HUES6 (cell line): ENCODE results near the gene PEBP1.
A peak's percentile ranks its signal among the peaks of the same experiment; 100 is the strongest.

ENCODE experiments used
- H3K27ac ChIP-seq: 2 replicates; pipeline ENCODE4 v1.7.0; 2013; ENCODE audit warnings: low read depth, mild to moderate bottlenecking, low read length, inconsistent platforms
- H3K27me3 ChIP-seq: 2 replicates; pipeline ENCODE4 v1.6.1; 2013; ENCODE audit warnings: low read length; ENCODE audit not compliant: control insufficient read depth, insufficient read depth
- H3K36me3 ChIP-seq: 2 replicates; pipeline ENCODE4 v1.6.1; 2013; ENCODE audit warnings: low read length; ENCODE audit not compliant: control insufficient read depth, insufficient read depth
- H3K4me1 ChIP-seq: 2 replicates; pipeline ENCODE4 v1.6.1; 2013; ENCODE audit warnings: low read length; ENCODE audit not compliant: control insufficient read depth, insufficient read depth
- H3K4me3 ChIP-seq: 2 replicates; pipeline ENCODE4 v1.5.1; 2013; ENCODE audit warnings: low read depth, low read length
- H3K9ac ChIP-seq: one replicate; pipeline ENCODE4 v1.6.1; 2013; ENCODE audit warnings: mild to moderate bottlenecking, low read length
- H3K9me3 ChIP-seq: 2 replicates; pipeline ENCODE4 v1.6.1; 2013; ENCODE audit warnings: low read depth, low read length; ENCODE audit not compliant: control insufficient read depth, insufficient read depth

Gene PEBP1

GRCh38 chr12:118135788-118136558, at the start of gene PEBP1:
PEBP1 (plus strand) TSS chr12:118136124; CDS start chr12:118136210, 86 bp downstream.
- H3K4me1 ChIP-seq, result peaks cover 3% of the 10 kb centered on the region; the same call in 1 of the 2 replicates
- peak within 1 kb of the TSS; percentile 95 for H3K27ac ChIP-seq
- H3K27me3 ChIP-seq, result no peaks in the 10 kb centered on the region
- peak within 1 kb of the TSS; percentile 97 for H3K4me3 ChIP-seq
- H3K9ac ChIP-seq, result peak within 1 kb of the TSS; percentile 94
- H3K36me3 ChIP-seq, result peaks cover 40% of the 10 kb centered on the region
- no peaks in the 10 kb centered on the region for H3K9me3 ChIP-seq

GRCh38 chr12:118089782-118090181, 46.1 kb upstream of the PEBP1 start:
- Histone ChIP-seq H3K4me3 (no peak overlapping the region), H3K9ac (no peak overlapping the region)

GRCh38 chr12:118094039-118094438, 41.9 kb upstream of the PEBP1 start:
- no peaks in the 10 kb centered on the region for H3K9me3 ChIP-seq
- peaks cover 7% of the 10 kb centered on the region for H3K4me1 ChIP-seq
- H3K9ac ChIP-seq, result no peak overlapping the region
- peaks cover 56% of the 10 kb centered on the region for H3K36me3 ChIP-seq
- no peak overlapping the region for H3K27ac ChIP-seq
- H3K4me3 ChIP-seq, result no peak overlapping the region
- H3K27me3 ChIP-seq, result no peaks in the 10 kb centered on the region

More at GRCh38 chr12:118089782-118090181, 46.1 kb upstream of the PEBP1 start:
- H3K36me3 ChIP-seq, result peaks cover 72% of the 10 kb centered on the region
- no peaks in the 10 kb centered on the region for H3K9me3 ChIP-seq
- 0 out of 2 replicates have a peak, but pooled peaks cover 3% of the 10 kb centered on the region for H3K4me1 ChIP-seq
- H3K27ac ChIP-seq, result no peak overlapping the region
- no peaks in the 10 kb centered on the region for H3K27me3 ChIP-seq

- no peak overlapping the region for H3K27ac ChIP-seq
- H3K4me3 ChIP-seq, result no peak overlapping the region
- peaks cover 31% of the 10 kb centered on the region for H3K36me3 ChIP-seq
- no peaks in the 10 kb centered on the region for H3K27me3 ChIP-seq
- no peak overlapping the region for H3K9ac ChIP-seq
- no peaks in the 10 kb centered on the region for H3K9me3 ChIP-seq
- peaks cover 12% of the 10 kb centered on the region for H3K4me1 ChIP-seq
Measured at GRCh38 chr12:118098401-118098800, 37.5 kb upstream of the PEBP1 start.

GRCh38 chr12:118098911-118099671, 36.8 kb upstream of the PEBP1 start:
- Histone ChIP-seq H3K9me3 (no peaks in the 10 kb centered on the region), H3K27me3 (no peaks in the 10 kb centered on the region), H3K4me1 (peaks cover 12% of the 10 kb centered on the region), H3K4me3 (no peak overlapping the region), H3K27ac (no peak overlapping the region), H3K9ac (no peak overlapping the region), H3K36me3 (peaks cover 26% of the 10 kb centered on the region)

DNA sequence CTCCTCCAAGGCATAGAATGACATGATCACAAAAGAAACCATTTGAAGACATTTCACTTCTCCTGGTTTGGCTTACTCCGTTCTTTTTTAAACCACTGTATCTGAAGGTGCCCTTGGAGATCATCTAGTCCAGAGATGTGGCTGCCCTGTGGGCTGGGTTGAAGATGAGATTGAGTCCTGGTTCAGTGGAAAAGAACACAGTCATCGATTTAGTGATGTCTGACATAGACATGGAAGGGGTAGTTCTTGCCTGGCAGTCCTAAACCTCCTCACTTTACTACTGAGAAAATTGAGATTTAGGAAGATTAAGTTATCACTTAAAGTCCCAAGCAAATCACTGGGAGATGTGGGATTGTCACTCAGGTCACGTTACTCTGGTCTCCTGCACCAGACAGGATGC, 34.9 kb upstream of the PEBP1 start:
- no peak overlapping the region for H3K9ac ChIP-seq
- H3K36me3 ChIP-seq, result peaks cover 12% of the 10 kb centered on the region
- H3K27ac ChIP-seq, result no peak overlapping the region
- H3K27me3 ChIP-seq, result no peaks in the 10 kb centered on the region
- H3K9me3 ChIP-seq, result no peaks in the 10 kb centered on the region
- no peak overlapping the region for H3K4me3 ChIP-seq
- H3K4me1 ChIP-seq, result peaks cover 12% of the 10 kb centered on the region

DNA sequence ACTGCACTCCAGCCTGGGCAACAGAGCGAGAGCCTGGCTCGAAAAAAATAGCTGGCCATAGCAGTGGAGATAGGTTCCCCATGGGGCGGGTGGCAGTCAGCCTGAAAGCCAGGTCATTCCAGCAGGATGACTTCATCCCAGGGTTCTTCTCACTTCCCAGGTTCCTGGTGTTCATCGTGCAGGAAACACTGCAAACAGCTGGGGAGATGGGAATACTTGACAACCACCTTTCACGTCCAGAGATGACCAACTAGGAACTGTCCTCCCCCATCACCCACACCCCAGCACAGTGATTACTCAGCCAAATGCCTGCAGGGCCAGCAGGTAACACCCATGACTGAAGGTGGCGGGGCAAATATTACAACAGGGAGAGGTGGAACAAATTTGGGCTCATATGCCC, 33.9 kb upstream of the PEBP1 start:
- peaks cover 14% of the 10 kb centered on the region for H3K4me1 ChIP-seq
- peaks cover 10% of the 10 kb centered on the region for H3K36me3 ChIP-seq
- H3K9me3 ChIP-seq, result no peaks in the 10 kb centered on the region
- no peak overlapping the region; the same call in 1 of the 2 replicates for H3K27ac ChIP-seq
- H3K4me3 ChIP-seq, result peak overlapping the region; percentile 84
- no peaks in the 10 kb centered on the region for H3K27me3 ChIP-seq
- H3K9ac ChIP-seq, result peak overlapping the region; percentile 97

- Histone ChIP-seq H3K4me1 (peaks cover 17% of the 10 kb centered on the region), H3K27ac (peak overlapping the region; percentile 94; the same call in 1 of the 2 replicates), H3K36me3 (peaks cover 9% of the 10 kb centered on the region), H3K9ac (peak overlapping the region; percentile 97), H3K4me3 (peak overlapping the region; percentile 84), H3K9me3 (no peaks in the 10 kb centered on the region), H3K27me3 (no peaks in the 10 kb centered on the region)
Measured at GRCh38 chr12:118102609-118103008, 33.3 kb upstream of the PEBP1 start.

DNA sequence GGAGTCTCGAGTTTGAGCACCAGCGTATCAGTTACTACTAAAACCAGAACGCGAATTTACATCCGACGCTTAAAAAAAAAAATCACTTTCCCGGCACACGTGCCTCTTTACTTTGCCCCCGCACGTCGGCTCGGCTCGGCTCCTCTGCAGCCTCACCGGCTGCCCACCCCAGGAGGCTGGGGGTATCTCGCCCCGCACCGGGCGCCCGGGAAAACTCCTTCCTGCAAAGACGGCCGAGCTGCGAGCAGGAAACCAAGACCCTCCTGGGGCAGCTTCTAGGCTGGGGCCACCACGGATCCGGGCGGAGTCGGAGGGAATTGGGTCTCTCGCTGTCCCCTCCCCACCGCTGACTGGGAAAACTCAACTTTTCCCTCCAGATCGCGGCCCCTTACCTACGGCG, 32.7 kb upstream of the PEBP1 start:
- Histone ChIP-seq H3K27me3 (no peaks in the 10 kb centered on the region), H3K9ac (peak overlapping the region; percentile 97), H3K36me3 (peaks cover 9% of the 10 kb centered on the region), H3K4me1 (peaks cover 14% of the 10 kb centered on the region; the same call in 1 of the 2 replicates), H3K4me3 (peak overlapping the region; percentile 84), H3K9me3 (no peaks in the 10 kb centered on the region), H3K27ac (peak overlapping the region; percentile 94)

DNA sequence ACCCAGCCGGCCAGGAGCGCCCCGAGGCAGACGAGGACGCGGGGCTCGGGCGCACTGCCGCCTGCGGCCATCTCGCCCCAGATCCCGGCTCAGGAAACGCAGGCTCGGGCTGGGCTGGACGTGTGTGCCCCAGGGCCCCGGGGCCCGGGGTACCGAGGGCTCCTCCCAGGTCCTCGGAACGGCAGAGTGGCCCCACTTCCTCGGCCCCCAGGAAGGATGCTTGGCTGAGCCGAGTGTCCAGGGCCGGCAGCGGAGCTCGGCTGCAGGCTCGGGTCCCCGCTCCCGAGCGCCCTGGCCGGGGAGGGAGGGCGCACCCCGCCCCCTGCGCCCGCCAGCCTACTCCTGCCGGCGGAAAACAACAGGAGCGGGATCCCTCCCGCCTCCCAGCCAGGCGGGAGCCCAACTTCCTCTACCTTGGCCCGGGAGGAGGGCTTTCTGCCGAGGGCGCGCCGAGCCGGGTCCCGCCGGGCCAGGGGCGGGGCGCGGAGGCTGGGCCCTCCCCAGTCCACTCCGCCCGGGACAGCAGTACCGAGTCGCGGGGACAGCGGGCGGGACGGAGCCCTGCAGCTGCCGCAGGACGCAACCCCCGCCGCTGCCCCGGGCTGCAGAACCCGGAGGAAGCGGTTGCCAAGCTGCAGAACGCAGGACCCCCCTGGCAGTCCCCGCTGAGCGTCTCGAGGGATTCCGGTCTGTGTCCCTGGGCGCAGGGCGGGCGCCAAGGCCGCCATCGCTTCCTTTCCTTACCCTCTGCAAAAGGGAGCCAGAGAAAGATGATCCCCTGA, 32.1 kb upstream of the PEBP1 start, which contains the start of gene VSIG10:
VSIG10 (minus strand) TSS at position 411 of the 782 bp plus-strand sequence; CDS start at position 71, 340 bp downstream.
- H3K9ac ChIP-seq, result peak within 1 kb of the TSS; percentile 97
- H3K27me3 ChIP-seq, result no peaks in the 10 kb centered on the region
- peaks cover 10% of the 10 kb centered on the region; the same call in 1 of the 2 replicates for H3K4me1 ChIP-seq
- H3K4me3 ChIP-seq, result peak within 1 kb of the TSS; percentile 84
- H3K9me3 ChIP-seq, result no peaks in the 10 kb centered on the region
- peaks cover 9% of the 10 kb centered on the region for H3K36me3 ChIP-seq
- H3K27ac ChIP-seq, result peak within 1 kb of the TSS; percentile 94
